ENCODE data around the gene CHI3L2.

DNA sequence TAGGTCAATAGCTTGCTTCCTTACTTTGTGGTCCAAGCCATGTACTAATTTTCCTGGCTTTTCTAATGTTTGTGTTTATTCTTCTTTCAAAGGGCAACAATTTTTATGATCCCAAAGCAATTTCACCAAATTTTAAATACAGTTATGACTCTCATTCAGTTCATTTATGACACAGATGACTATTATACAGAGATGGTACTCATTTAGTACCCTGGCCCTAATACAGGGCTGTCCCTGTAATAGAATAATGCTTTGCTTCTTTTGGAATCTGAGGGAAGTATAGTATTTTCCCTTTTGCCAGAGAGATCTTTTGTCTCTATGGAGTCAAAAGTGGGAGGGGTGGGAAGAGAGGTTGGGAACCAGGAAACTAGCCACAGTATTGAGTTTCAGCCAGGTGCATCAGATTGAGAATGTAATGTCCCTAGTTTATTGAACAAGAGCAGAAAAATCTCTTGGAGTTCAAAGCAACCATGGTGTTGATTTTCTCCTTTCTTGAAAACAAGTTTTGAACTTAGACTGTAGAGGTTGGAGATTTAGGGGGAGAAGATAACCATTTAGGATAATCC lies 47.5 kb upstream of the CHI3L2 start:
- TF ChIP-seq, protein P1, sequence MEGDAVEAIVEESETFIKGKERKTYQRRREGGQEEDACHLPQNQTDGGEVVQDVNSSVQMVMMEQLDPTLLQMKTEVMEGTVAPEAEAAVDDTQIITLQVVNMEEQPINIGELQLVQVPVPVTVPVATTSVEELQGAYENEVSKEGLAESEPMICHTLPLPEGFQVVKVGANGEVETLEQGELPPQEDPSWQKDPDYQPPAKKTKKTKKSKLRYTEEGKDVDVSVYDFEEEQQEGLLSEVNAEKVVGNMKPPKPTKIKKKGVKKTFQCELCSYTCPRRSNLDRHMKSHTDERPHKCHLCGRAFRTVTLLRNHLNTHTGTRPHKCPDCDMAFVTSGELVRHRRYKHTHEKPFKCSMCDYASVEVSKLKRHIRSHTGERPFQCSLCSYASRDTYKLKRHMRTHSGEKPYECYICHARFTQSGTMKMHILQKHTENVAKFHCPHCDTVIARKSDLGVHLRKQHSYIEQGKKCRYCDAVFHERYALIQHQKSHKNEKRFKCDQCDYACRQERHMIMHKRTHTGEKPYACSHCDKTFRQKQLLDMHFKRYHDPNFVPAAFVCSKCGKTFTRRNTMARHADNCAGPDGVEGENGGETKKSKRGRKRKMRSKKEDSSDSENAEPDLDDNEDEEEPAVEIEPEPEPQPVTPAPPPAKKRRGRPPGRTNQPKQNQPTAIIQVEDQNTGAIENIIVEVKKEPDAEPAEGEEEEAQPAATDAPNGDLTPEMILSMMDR (IDR thresholded peaks at IDR 0.05), result no peak
- TF ChIP-seq POLR2A (IDR thresholded peaks at IDR 0.05), result no peak
- TF ChIP-seq POLR2AphosphoS5 (IDR thresholded peaks at IDR 0.05; ENCODE audit: insufficient read depth in 1 of 2, low read depth in 1 of 2), result no peak
